RPMI8226 (cell line): Measurements from ENCODE around the gene SPSB1.

ENCODE experiments used
- DNase-seq: peaks from one replicate; pipeline ENCODE4 v3.0.0-alpha.2; 2015

SPSB1 gene

DNA sequence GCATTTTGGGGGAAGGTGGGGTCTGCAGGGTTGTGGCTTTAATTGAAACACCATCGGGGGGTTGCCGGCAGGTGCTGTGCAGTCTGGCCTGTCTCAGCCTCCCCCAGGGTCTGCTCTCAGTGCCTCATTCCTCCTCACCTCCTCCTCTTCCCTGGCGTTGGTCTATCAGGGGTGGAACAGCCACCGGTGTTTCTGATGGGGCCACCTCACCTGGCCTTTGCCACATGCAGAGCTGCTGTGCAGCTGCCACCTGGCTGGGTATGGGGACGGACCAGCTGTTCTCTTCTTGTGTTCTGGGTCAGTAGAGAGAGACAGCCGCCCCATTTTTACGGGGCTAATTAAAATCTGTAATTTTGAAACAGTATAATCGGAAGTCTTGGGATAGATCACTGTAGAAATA, 53.9 kb downstream of the SPSB1 start:
- DNase-seq, result peak; percentile 55

DNA sequence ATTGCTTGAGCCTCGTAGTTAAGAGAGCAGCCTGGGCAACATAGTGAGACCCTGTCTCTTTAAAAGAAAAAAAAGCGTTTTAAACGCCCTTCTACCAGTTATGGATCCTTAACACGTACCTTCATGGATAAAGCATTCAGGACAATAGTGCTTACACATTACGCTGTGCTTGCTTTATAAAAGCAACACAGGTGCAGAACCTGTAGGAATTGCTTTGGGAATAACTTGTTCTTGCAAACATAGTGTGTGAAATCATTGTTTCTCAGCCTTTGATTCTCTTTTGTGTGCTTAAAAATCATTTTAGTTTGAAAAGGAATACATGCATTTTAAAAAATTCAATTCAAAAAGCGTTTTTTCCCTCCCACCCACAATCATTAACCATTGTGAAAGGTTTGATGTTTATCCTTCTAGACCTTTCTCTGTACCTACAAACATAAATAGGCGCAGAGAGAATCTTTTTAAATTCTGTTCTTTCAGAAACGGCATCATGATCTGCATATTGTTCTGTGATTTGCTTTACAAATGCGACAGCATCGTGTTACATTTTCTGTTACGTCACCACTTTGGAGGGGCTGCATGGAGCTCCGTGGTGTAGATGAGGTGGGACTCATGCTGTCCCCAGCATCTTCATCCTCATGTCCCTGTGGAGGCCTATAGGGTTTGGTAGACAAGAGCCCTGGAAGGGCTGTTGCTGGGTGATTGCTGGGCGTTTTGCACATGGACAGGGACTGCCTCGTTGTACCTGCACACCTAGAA, 54.6 kb downstream of the SPSB1 start:
- DNase-seq, result no peak

GRCh38 chr1:9349331-9349851, 56.7 kb downstream of the SPSB1 start:
- no peak for DNase-seq

GRCh38 chr1:9350013-9350908, 57.6 kb downstream of the SPSB1 start:
- no peak for DNase-seq

DNA sequence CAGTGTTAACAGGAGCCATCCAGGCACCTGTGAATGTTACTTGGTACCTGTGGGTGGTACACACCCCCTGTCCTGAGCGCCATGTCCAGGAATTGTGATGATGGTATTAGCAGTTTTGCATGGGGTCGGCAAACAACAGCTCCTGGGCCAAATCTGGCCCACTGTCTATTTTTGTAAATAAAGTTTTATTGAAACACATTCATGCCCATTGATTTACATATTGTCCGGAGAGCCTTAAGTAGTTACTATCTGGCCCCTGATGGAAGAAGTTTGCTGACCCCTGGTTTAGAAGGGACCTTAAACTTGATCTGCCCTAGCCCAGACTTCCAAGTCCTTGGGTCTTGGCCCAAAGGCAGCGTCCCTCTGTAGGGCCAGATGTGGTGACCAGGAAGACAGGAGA, 58.3 kb downstream of the SPSB1 start:
- no peak for DNase-seq

GRCh38 chr1:9351654-9352271, 59.1 kb downstream of the SPSB1 start:
- no peak for DNase-seq

DNA sequence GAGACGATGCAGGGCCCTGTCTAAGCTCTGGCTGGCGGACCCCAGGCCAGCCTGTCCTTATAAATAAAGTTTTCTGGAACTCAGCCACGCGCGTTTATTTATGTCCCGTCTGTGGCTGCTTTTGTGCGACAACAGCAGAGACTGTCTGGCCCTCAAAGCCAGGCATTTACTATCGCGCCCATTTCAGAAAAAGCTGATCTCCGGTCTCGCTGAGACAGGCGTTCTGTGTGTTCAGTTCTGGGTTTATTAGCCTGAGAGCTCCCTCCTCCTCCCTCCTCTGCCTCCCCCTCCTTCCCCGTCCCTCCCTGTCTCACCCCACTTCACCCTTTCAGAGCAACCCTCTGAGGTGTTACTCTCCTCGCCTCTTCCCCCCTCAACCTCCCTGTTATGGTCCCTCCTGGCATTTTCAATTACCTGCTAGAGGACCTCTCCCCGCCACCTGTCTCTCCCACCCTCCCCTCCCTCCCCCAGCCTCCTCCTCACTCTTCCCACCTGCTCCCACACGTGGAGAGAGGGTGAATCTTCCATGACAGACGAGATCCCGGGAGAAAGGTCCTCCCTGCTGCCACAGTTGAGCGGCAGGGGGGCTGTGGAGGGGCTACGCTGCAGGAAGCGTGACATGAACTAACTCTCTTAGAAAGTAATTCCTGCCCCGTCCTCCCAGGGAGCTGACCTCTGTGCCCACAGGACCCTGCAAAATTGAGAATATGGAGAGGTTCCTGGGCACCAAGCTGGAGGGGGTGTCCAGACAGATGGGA, 59.9 kb downstream of the SPSB1 start:
- no peak for DNase-seq

DNA sequence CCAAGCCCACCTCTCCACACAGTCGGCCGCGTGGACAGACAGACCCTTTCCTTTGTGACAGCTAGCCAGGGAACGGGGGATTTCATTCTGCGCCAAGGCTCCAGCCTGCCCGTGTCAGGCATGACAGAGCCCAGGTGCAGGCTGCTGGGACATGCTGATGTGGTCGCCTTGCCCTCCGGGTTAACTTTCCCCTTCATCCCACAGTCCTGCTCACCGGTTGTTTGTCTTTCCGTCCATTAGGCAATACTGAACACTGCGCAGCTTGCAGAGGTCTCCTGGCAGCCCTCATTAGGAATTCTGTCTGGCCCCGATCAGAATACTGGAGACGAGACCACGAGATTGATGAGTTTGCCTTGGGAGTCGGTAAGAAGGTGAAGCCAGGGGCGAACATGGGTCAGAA, 62.8 kb downstream of the SPSB1 start:
- no peak for DNase-seq

GRCh38 chr1:9356021-9356420, 63.3 kb downstream of the SPSB1 start:
- no peak for DNase-seq

GRCh38 chr1:9356829-9357466, 64.3 kb downstream of the SPSB1 start:
- no peak for DNase-seq

GRCh38 chr1:9357958-9358357, 65.3 kb downstream of the SPSB1 start:
- no peak for DNase-seq

DNA sequence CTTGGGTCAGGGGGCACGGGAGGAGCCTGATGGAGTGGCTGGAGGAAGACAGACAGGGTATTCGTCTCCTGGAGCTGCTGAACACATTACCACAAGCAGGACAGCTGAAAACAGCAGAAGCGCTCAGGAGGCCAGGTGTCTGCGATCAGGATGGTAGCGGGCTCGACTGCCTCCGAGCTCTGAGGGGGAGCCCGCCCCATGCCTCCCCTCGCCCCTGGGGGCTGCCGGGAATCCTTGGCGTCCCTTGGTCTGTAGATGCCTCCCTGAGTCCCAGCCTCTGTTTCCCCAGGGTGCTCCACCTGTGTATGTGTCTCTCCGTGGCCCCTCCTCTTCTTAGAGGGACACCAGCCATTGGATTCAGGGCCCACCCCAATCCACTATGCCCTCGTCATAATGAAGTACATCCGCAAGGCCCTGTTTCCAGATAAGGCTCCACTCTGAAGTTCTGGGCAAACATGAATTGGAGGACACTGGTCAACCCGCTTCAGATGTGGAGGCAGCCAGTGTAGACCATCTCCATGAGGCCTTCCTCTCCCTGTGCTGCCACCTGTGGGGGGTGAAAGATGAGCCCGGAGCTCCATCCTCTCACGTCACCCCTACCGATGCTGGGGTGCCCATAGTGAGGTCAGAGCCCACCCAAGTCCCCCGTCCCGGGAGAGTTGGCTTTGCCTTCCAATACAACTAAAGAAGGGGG, 67.8 kb downstream of the SPSB1 start:
- DNase-seq, result no peak

GRCh38 chr1:9361630-9362260, 69.1 kb downstream of the SPSB1 start:
- DNase-seq, result no peak

DNA sequence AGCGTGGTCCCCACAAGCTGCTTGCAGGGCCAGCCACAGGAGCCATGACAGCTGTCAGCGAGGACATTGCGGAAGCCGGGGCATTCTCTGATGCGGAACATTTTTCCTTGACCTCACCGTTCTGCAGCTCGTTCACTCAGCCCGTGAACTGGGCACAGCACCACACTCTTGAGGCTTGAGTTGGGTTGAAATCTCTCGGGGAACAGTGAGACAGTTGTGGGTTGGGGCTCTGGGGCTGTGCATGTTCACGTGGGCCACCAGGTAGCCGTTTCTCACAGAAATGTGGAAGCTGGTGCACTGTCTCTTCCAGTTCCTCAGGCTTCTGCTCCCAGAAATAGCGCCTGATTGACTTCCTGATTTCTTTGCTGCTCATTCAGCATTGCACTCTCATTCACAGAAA, 69.8 kb downstream of the SPSB1 start:
- DNase-seq, result no peak

DNA sequence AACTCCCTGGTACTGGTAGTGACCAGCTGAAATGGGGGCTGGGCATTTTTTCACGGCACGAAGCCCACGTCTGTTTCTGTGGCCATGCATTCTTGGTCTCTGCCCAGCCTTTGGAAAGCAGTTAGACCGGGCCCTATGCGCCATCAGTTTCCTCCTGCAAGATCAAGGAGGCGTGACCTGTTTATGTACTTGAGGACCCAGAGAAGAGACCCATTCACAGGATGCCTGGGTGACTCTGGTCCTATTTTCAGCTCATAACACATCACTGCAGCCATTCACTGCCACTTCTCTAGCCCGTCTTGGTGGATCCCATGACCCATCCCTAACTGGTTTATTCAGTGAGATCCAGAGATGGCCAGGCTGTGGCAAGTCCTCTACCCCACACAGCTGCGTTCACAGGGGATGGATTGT, 70.4 kb downstream of the SPSB1 start:
- DNase-seq, result no peak

GRCh38 chr1:9366298-9366697, 73.6 kb downstream of the SPSB1 start:
- no peak for DNase-seq

- DNase-seq, result no peak
Observed at GRCh38 chr1:9366943-9367780, 74.5 kb downstream of the SPSB1 start.

DNA sequence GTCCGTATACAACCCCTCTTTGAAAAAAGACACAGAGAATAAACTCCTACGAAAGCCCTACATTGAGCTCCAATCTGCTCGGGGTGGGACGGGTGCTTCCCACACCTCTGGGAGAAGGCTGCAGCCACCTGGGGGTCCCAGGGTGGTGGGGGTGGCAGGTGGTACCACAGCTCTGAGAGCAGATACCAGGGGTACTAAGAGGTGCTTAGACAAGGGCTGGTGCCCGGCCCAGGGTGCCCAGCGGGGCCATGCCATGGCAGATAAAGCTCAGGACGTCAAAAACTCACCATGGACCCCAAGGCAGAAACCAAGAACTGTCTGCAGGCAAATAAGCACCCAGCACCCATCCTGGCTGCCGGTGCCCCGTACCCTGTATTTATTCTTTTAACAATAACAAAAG, 75.1 kb downstream of the SPSB1 start:
- DNase-seq, result no peak

GRCh38 chr1:9368356-9368755, 75.7 kb downstream of the SPSB1 start:
- no peak for DNase-seq
